GM19023 (cell line): Measurements from ENCODE around the gene CHMP3.

Experiments used
- ATAC-seq: cut with Tn5 transposase; IDR thresholded peaks from one replicate; pipeline ENCODE4 v1.9.1; 2021; ENCODE audit warnings: mild to moderate bottlenecking, moderate library complexity; ENCODE audit not compliant: unreplicated experiment

The CHMP3 gene

DNA sequence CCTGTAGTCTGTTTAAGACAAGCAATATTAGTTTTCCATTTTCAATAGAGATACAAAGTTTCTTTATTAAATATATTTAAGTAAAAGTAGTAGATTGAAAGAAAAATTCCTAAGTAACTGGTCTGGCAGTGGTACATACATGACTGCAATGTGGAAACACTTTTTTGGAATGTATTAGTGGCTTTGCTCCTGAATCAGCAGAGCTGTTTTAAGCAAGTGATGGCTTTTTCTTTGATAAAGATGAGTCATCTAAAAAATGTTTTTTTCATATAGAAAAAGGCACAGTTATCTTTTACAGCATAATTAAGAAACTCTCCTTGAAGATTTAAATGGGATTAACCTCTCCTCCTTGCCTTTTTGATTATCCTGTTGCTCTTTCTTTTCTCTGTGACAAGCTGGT is 87.2 kb downstream of the CHMP3 start:
- no peak for ATAC-seq

GRCh38 chr2:86471637-86472036 is 91.6 kb downstream of the CHMP3 start:
- no peak for ATAC-seq

GRCh38 chr2:86470890-86471289 is 92.4 kb downstream of the CHMP3 start:
- ATAC-seq = no peak

DNA sequence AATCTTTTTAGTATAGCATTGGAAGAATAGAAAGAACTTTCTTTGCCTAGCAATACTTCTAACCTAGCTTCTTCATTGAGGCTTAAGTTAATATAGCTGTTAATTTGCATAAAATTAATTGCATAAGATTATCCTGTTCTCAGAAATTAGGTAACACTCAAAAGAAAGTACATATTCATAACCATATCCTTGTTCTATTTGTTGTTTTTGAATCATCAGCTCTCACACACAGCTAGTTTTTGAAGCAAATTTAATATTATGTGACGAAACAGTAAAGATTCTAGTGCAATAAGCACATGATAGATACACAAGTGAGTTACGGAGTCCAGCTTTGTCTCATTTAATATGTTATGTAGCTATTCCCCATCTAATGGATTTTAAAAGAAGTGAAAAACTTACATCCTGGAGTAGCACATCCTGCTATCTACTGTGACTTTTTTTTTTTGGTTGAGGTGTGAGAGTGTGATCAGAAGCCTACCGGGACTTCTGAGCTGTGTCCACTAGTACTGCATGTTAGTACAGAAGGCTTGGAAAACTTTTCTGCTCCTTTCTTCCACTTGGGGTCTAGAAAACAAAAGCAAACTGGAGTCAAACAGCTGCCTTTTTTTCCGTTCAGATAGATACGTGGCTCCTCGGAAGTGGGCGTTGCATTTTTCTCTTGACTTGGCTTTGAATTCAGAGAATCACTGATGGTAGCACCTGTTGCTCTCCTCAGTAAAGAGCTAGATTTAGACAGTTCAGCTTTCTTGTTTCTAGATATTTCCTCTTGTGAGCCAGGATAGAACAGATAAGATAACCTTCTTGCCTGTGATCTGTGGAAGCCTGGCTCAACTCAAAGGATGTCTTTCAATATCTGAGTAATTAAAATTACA is 94.8 kb downstream of the CHMP3 start:
- ATAC-seq = no peak

GRCh38 chr2:86466306-86466705 is 96.9 kb downstream of the CHMP3 start:
- ATAC-seq = no peak

GRCh38 chr2:86464652-86465051 is 98.6 kb downstream of the CHMP3 start:
- ATAC-seq = no peak

GRCh38 chr2:86461042-86461743 is 102.0 kb downstream of the CHMP3 start:
- ATAC-seq = no peak

DNA sequence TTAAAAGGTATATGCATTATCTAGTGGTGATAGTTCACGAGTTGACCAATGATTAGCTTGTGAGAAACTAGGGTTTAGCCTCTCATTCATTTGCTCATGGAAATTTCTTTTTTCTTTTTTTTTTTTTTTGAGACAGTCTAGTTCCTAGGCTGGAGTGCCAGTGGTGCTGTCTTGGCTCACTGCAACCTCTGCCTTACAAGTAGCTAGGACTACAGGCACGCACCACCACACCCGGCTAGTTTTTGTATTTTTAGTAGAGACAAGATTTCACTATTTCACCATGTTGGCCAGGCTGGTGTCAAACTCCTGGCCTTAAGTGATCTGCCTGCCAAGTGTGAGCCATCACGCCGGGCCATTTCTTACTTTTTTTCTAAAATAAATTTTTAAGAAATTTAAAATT is 108.1 kb downstream of the CHMP3 start:
- ATAC-seq = no peak

GRCh38 chr2:86454238-86454637 is 109.0 kb downstream of the CHMP3 start:
- no peak for ATAC-seq

DNA sequence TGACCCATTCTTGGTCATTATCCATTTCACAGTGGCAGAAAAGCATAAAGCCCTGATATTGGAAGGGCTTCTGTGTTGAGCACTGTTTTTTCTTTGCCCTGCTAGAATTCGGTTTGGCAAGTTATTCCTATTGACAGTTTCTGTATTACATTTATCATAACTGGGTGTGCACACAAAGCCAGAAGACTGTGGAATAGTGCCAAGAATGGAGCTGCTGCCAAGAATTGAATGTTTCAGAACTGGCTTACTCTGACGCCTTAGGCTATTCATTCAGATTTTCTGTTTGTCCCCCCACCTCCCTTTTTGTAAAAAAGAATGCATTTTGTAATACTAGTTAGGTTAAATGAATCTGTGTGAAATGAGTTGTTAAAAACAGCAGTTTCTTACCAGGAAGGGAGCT is 109.4 kb downstream of the CHMP3 start:
- ATAC-seq = no peak
